Measurements from ENCODE around the gene SLC4A4. TPM values are rescaled to one million over a fixed set of nuclear protein-coding genes. Genes with fewer than 3 reads are reported as not detected.

The SLC4A4 gene
- polyA plus RNA-seq, 1 donor (not counting 4 experiments of a cell fraction or from before 2014, with no cell fraction given): 0.29 TPM

- no peaks in the 10 kb centered on the region for H3K27me3 ChIP-seq (ENCODE audit: control insufficient read depth, extremely low read depth, insufficient read depth, low read length)
- FAIRE-seq (no peak), DNase-seq (ENCODE audit: low read depth, low spot score) (no peak)
- H3K4me3 ChIP-seq (ENCODE audit: control insufficient read depth in 2 of 3, extremely low read depth in 1 of 3, insufficient read depth in 2 of 3, low read depth in 1 of 3, low read length in 3 of 3): no peak overlapping the region
- H3K9me1 ChIP-seq (ENCODE audit: control insufficient read depth, extremely low read depth, insufficient read depth, low read length): no peaks in the 10 kb centered on the region
- dilution Hi-C loops (cut with MboI; ENCODE audit: extremely low pct_ligation_motif_present, low sequenced_read_pairs): no loop called here
- TF ChIP-seq EZH2 (IDR thresholded peaks at IDR 0.05; ENCODE audit: low read length): no peak
- no peak for TF ChIP-seq CTCF (optimal IDR thresholded peaks at IDR 0.05 in 1 of 3, IDR thresholded peaks at IDR 0.05 in 1 of 3, conservative IDR thresholded peaks at IDR 0.05 in 1 of 3; ENCODE audit: extremely low read depth in 1 of 3, insufficient read depth in 2 of 3, low read length in 3 of 3)
- H3K36me3 ChIP-seq (ENCODE audit: control insufficient read depth in 2 of 2, extremely low read depth in 1 of 2, insufficient read depth in 2 of 2, low read length in 2 of 2): no peaks in the 10 kb centered on the region
- H3K79me2 ChIP-seq (ENCODE audit: control insufficient read depth, insufficient read depth, low read length): no peaks in the 10 kb centered on the region
- H2AFZ ChIP-seq (ENCODE audit: control insufficient read depth, low read length): no peak overlapping the region
- no peak overlapping the region for H3K27ac ChIP-seq (ENCODE audit: control insufficient read depth, insufficient read depth, low read length)
- no peaks in the 10 kb centered on the region for H3K4me1 ChIP-seq (ENCODE audit: control insufficient read depth, extremely low read depth, insufficient read depth, low read length)
- H3K4me2 ChIP-seq (ENCODE audit: control insufficient read depth, extremely low read depth, insufficient read depth, low read depth, low read length): no peak overlapping the region
- H4K20me1 ChIP-seq (ENCODE audit: control insufficient read depth, extremely low read depth, insufficient read depth, low read length): no peaks in the 10 kb centered on the region
- H3K9me3 ChIP-seq (ENCODE audit: control insufficient read depth, low read depth, low read length): no peaks in the 10 kb centered on the region
- H3K9ac ChIP-seq (ENCODE audit: control insufficient read depth, extremely low read depth, insufficient read depth, low read length): no peak overlapping the region
Measured at GRCh38 chr4:71526637-71527406, 188.0 kb downstream of the SLC4A4 start.

GRCh38 chr4:71532407-71532806 is 193.6 kb downstream of the SLC4A4 start:
- H3K9me1 ChIP-seq (ENCODE audit: control insufficient read depth, extremely low read depth, insufficient read depth, low read length): no peaks in the 10 kb centered on the region
- DNase-seq (ENCODE audit: low read depth, low spot score) (no peak), FAIRE-seq (no peak)
- no peak overlapping the region for H3K4me2 ChIP-seq (ENCODE audit: control insufficient read depth, extremely low read depth, insufficient read depth, low read depth, low read length)
- no peak overlapping the region for H3K27ac ChIP-seq (ENCODE audit: control insufficient read depth, insufficient read depth, low read length)
- TF ChIP-seq EZH2 (IDR thresholded peaks at IDR 0.05; ENCODE audit: low read length) (no peak), CTCF (optimal IDR thresholded peaks at IDR 0.05 in 1 of 3, IDR thresholded peaks at IDR 0.05 in 1 of 3, conservative IDR thresholded peaks at IDR 0.05 in 1 of 3; ENCODE audit: extremely low read depth in 1 of 3, insufficient read depth in 2 of 3, low read length in 3 of 3) (no peak)
- H3K4me1 ChIP-seq (ENCODE audit: control insufficient read depth, extremely low read depth, insufficient read depth, low read length): no peaks in the 10 kb centered on the region
- no peaks in the 10 kb centered on the region for H4K20me1 ChIP-seq (ENCODE audit: control insufficient read depth, extremely low read depth, insufficient read depth, low read length)
- H3K27me3 ChIP-seq (ENCODE audit: control insufficient read depth, extremely low read depth, insufficient read depth, low read length): no peaks in the 10 kb centered on the region
- H3K4me3 ChIP-seq (ENCODE audit: control insufficient read depth in 2 of 3, extremely low read depth in 1 of 3, insufficient read depth in 2 of 3, low read depth in 1 of 3, low read length in 3 of 3): no peak overlapping the region
- no peak overlapping the region for H2AFZ ChIP-seq (ENCODE audit: control insufficient read depth, low read length)
- H3K9me3 ChIP-seq (ENCODE audit: control insufficient read depth, low read depth, low read length): no peaks in the 10 kb centered on the region
- H3K9ac ChIP-seq (ENCODE audit: control insufficient read depth, extremely low read depth, insufficient read depth, low read length): no peak overlapping the region
- no peaks in the 10 kb centered on the region for H3K36me3 ChIP-seq (ENCODE audit: control insufficient read depth in 2 of 2, extremely low read depth in 1 of 2, insufficient read depth in 2 of 2, low read length in 2 of 2)
- no peaks in the 10 kb centered on the region for H3K79me2 ChIP-seq (ENCODE audit: control insufficient read depth, insufficient read depth, low read length)
- dilution Hi-C loops (cut with MboI; ENCODE audit: extremely low pct_ligation_motif_present, low sequenced_read_pairs): no loop called here
